GM12878 (cell line): ENCODE results near the gene PPP1R10. TPM values are rescaled to one million over a fixed set of nuclear protein-coding genes. Genes with fewer than 3 reads are reported as not detected.

Source experiments
- BCL3 ChIP-seq: IDR thresholded peaks from 2 replicates; pipeline ENCODE4 v1.6.1; 2011; ENCODE audit warnings: borderline replicate concordance, low read depth, mild to moderate bottlenecking, moderate library complexity, low read length; ENCODE audit not compliant: insufficient read depth, poor library complexity, severe bottlenecking
- BHLHE40 ChIP-seq, 2 experiments: fragments of 450-650 bp in 1 of 2; IDR thresholded peaks; 2 replicates each; pipeline ENCODE4 v1.6.1; 2011 to 2017; ENCODE audit warnings: low read depth in 2 of 2, borderline replicate concordance in 1 of 2, improper control_type of control experiment in 1 of 2, low read length in 1 of 2, mild to moderate bottlenecking in 1 of 2
- CHD2 ChIP-seq: IDR thresholded peaks from 2 replicates; pipeline ENCODE4 v1.6.1; 2011; ENCODE audit warnings: low read depth, low read length, improper control_type of control experiment, borderline replicate concordance
- CTCF ChIP-seq, 3 experiments: IDR thresholded peaks in 2 of 3; conservative IDR thresholded peaks in 1 of 3; 2 replicates each; pipeline ENCODE4 v1.5.1; 2011; ENCODE audit warnings: low read depth in 3 of 3, low read length in 3 of 3, mild to moderate bottlenecking in 3 of 3, control low read depth in 2 of 3, moderate library complexity in 2 of 3, inconsistent platforms in 1 of 3, mixed read lengths in 1 of 3; ENCODE audit not compliant: control insufficient read depth in 2 of 3, insufficient read depth in 1 of 3; ENCODE audit errors: extremely low read depth in 1 of 3
- DPF2 ChIP-seq: fragments of 450-650 bp; IDR thresholded peaks from 2 replicates; pipeline ENCODE4 v1.6.1; 2017; ENCODE audit warnings: mild to moderate bottlenecking
- IKZF1 ChIP-seq: fragments of 450-650 bp; conservative IDR thresholded peaks from 2 replicates; pipeline ENCODE4 v1.6.1; 2017; ENCODE audit warnings: antibody characterized with exemption, mild to moderate bottlenecking
- NFXL1 ChIP-seq: fragments of 450-650 bp; IDR thresholded peaks from 2 replicates; pipeline ENCODE4 v1.6.1; 2017; ENCODE audit warnings: antibody characterized with exemption, mild to moderate bottlenecking, borderline replicate concordance
- PAX8 ChIP-seq: fragments of 450-650 bp; IDR thresholded peaks from 2 replicates; pipeline ENCODE4 v1.6.1; 2017; ENCODE audit warnings: mild to moderate bottlenecking, moderate library complexity
- SPI1 ChIP-seq: IDR thresholded peaks from 2 replicates; pipeline ENCODE4 v1.6.1; 2011; ENCODE audit warnings: low read depth, mild to moderate bottlenecking, low read length, moderate library complexity, borderline replicate concordance; ENCODE audit not compliant: insufficient read depth
- TCF12 ChIP-seq: IDR thresholded peaks from 2 replicates; pipeline ENCODE4 v1.6.1; 2011; ENCODE audit warnings: low read depth, mild to moderate bottlenecking, low read length
- polyA plus RNA-seq, 11 experiments: library from polyadenylated mRNA; depleted of rRNA in 4 of 11; unstranded in 6 of 11; stranded (reverse) in 5 of 11; fragments of >200 nt; fragmentation: Nextera tagmentation in 4 of 11; fragmentation: Illumina TruSeq in 1 of 11; extraction: Ambion mirVana in 4 of 11; extraction: Trizol in 1 of 11; gene quantifications; 1 replicate in 1 of 11; 2 replicates in 10 of 11; pipeline versions ENCODE4 v1.2.1 to v1.2.3, GENCODE V29; 2011 to 2016; ENCODE audit warnings: inconsistent platforms in 2 of 11, missing spikeins in 2 of 11, low read depth in 1 of 11
- total RNA-seq, 4 experiments: library from RNA; depleted of rRNA in 3 of 4; stranded (reverse); fragments of >200 nt in 3 of 4; fragmentation: Illumina TruSeq in 1 of 4; extraction: Trizol in 1 of 4; gene quantifications; 2 replicates each; pipeline versions ENCODE4 v1.2.1 to v1.2.3, GENCODE V29; 2013 to 2021
- TF ChIP-seq, protein P1 (sequence below): fragments of 450-650 bp; conservative IDR thresholded peaks from 2 replicates; pipeline ENCODE4 v1.6.1; 2017; ENCODE audit warnings: mild to moderate bottlenecking, moderate library complexity
- TF ChIP-seq, protein P2 (sequence below): IDR thresholded peaks from 2 replicates; pipeline ENCODE4 v1.6.1; 2011; ENCODE audit warnings: borderline replicate concordance, low read depth, mild to moderate bottlenecking, moderate library complexity, mixed read lengths, low read length; ENCODE audit not compliant: insufficient read depth; ENCODE audit errors: extremely low read length

Gene PPP1R10
- total and polyA plus RNA-seq, 10 of the 15 experiments (the other 5 are each of a cell fraction or from before 2014, with no cell fraction given): 11.3 to 83.8 (median 41.2) TPM

- TF ChIP-seq, protein P1, sequence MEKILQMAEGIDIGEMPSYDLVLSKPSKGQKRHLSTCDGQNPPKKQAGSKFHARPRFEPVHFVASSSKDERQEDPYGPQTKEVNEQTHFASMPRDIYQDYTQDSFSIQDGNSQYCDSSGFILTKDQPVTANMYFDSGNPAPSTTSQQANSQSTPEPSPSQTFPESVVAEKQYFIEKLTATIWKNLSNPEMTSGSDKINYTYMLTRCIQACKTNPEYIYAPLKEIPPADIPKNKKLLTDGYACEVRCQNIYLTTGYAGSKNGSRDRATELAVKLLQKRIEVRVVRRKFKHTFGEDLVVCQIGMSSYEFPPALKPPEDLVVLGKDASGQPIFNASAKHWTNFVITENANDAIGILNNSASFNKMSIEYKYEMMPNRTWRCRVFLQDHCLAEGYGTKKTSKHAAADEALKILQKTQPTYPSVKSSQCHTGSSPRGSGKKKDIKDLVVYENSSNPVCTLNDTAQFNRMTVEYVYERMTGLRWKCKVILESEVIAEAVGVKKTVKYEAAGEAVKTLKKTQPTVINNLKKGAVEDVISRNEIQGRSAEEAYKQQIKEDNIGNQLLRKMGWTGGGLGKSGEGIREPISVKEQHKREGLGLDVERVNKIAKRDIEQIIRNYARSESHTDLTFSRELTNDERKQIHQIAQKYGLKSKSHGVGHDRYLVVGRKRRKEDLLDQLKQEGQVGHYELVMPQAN: no peak
- TF ChIP-seq IKZF1 (0 out of 2 replicates have a peak, but pooled peaks have one; percentile 27), DPF2 (0 out of 2 replicates have a peak, but pooled peaks have one; percentile 40), NFXL1 (no peak), PAX8 (no peak), BHLHE40 (IDR thresholded peaks at IDR 0.05; ENCODE audit: borderline replicate concordance in 1 of 2, low read depth in 2 of 2, low read length in 1 of 2) (0 out of 4 replicates have a peak, but pooled peaks of 1 of the 2 experiments have one; percentile 17), CHD2 (no peak), CTCF (IDR thresholded peaks at IDR 0.05 in 2 of 3, conservative IDR thresholded peaks at IDR 0.05 in 1 of 3; ENCODE audit: control insufficient read depth in 2 of 3, extremely low read depth in 1 of 3, insufficient read depth in 1 of 3, low read depth in 3 of 3, low read length in 3 of 3) (no peak), SPI1 (no peak), BCL3 (no peak), TCF12 (no peak)
- TF ChIP-seq, protein P2, sequence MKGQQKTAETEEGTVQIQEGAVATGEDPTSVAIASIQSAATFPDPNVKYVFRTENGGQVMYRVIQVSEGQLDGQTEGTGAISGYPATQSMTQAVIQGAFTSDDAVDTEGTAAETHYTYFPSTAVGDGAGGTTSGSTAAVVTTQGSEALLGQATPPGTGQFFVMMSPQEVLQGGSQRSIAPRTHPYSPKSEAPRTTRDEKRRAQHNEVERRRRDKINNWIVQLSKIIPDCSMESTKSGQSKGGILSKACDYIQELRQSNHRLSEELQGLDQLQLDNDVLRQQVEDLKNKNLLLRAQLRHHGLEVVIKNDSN: no peak
Measured at GRCh38 chr6:30568245-30568644, 48.8 kb downstream of the PPP1R10 start (continued).
